Osteocyte (in vitro differentiated cells): Measurements from ENCODE around the gene ANK3. TPM values are rescaled to one million over a fixed set of nuclear protein-coding genes. Genes with fewer than 3 reads are reported as not detected.
A peak's percentile ranks its signal among the peaks of the same experiment; 100 is the strongest.

Experiments used
- DNase-seq: peaks from one replicate; pipeline ENCODE4 v3.0.0; 2021; ENCODE audit warnings: mixed read lengths; ENCODE audit not compliant: unreplicated experiment; ENCODE audit errors: extremely low spot score
- H3K27ac Mint-ChIP-seq: one replicate; pipeline ENCODE4 v1.8.0; 2021; ENCODE audit warnings: mild to moderate bottlenecking, mixed read lengths; ENCODE audit not compliant: unreplicated experiment
- H3K27me3 Mint-ChIP-seq: one replicate; pipeline ENCODE4 v1.8.0; 2021; ENCODE audit warnings: mixed read lengths; ENCODE audit not compliant: unreplicated experiment
- H3K36me3 Mint-ChIP-seq: one replicate; pipeline ENCODE4 v1.8.0; 2021; ENCODE audit warnings: mixed read lengths; ENCODE audit not compliant: unreplicated experiment
- H3K4me1 Mint-ChIP-seq: one replicate; pipeline ENCODE4 v1.8.0; 2021; ENCODE audit warnings: mixed read lengths; ENCODE audit not compliant: unreplicated experiment
- H3K4me3 Mint-ChIP-seq: one replicate; pipeline ENCODE4 v1.8.0; 2021; ENCODE audit warnings: mild to moderate bottlenecking, moderate library complexity, mixed read lengths; ENCODE audit not compliant: unreplicated experiment
- H3K9me3 Mint-ChIP-seq: one replicate; pipeline ENCODE4 v1.8.0; 2021; ENCODE audit warnings: mixed read lengths; ENCODE audit not compliant: unreplicated experiment
- CTCF ChIP-seq: fragments of 200-600 bp; sonication (generic); IDR thresholded peaks from 2 replicates; pipeline ENCODE4 v1.5.0; 2021; ENCODE audit warnings: antibody characterized with exemption, mild to moderate bottlenecking, moderate library complexity
- total RNA-seq: library from RNA; stranded (reverse); gene quantifications from 2 replicates; pipeline ENCODE4 v1.2.1, GENCODE V29; 2021

ANK3 gene
- total RNA-seq, 1 donor from 2014 or later: 22.0 TPM

GRCh38 chr10:60107308-60107976 lies 282.2 kb downstream of the ANK3 start:
- H3K27ac Mint-ChIP-seq: no peak overlapping the region

GRCh38 chr10:60105295-60105695 lies 284.4 kb downstream of the ANK3 start:
- Mint-ChIP-seq H3K9me3 (no peaks in the 10 kb centered on the region), H3K4me3 (no peak overlapping the region), H3K4me1 (peaks cover 38% of the 10 kb centered on the region), H3K27me3 (no peaks in the 10 kb centered on the region), H3K27ac (peak overlapping the region; percentile 84), H3K36me3 (peaks cover 4% of the 10 kb centered on the region)
- DNase-seq: no peak
- no peak for TF ChIP-seq CTCF

More at GRCh38 chr10:60107308-60107976, 282.2 kb downstream of the ANK3 start:
- Mint-ChIP-seq H3K4me1 (peaks cover 37% of the 10 kb centered on the region), H3K4me3 (no peak overlapping the region), H3K27me3 (no peaks in the 10 kb centered on the region), H3K9me3 (no peaks in the 10 kb centered on the region), H3K36me3 (peaks cover 5% of the 10 kb centered on the region)
- DNase-seq: no peak
- no peak for TF ChIP-seq CTCF

GRCh38 chr10:60101821-60102220 lies 287.9 kb downstream of the ANK3 start:
- no peak for DNase-seq
- H3K9me3 Mint-ChIP-seq: no peaks in the 10 kb centered on the region
- peaks cover 4% of the 10 kb centered on the region for H3K36me3 Mint-ChIP-seq
- no peak overlapping the region for H3K27ac Mint-ChIP-seq
- H3K4me1 Mint-ChIP-seq: peaks cover 30% of the 10 kb centered on the region
- H3K27me3 Mint-ChIP-seq: no peaks in the 10 kb centered on the region
- no peak for TF ChIP-seq CTCF
- no peak overlapping the region for H3K4me3 Mint-ChIP-seq

GRCh38 chr10:60099998-60100747 lies 289.5 kb downstream of the ANK3 start:
- TF ChIP-seq CTCF: peak; percentile 71
- Mint-ChIP-seq H3K36me3 (peaks cover 4% of the 10 kb centered on the region), H3K4me3 (no peak overlapping the region), H3K9me3 (no peaks in the 10 kb centered on the region), H3K27ac (no peak overlapping the region), H3K4me1 (peaks cover 16% of the 10 kb centered on the region), H3K27me3 (no peaks in the 10 kb centered on the region)
- DNase-seq: no peak
